Inferior parietal cortex (tissue), 1 donor: ENCODE results near the gene RASA2.
"Not testable (repeated sequence)": the region's sequence is repeated elsewhere in the genome, so short reads cannot be mapped to it uniquely, and the experiment has no call there.

ENCODE experiments used
- DNase-seq: peaks from one replicate; pipeline ENCODE4 v3.0.0-alpha.2; 2016; ENCODE audit errors: extremely low spot score

Gene RASA2

DNA sequence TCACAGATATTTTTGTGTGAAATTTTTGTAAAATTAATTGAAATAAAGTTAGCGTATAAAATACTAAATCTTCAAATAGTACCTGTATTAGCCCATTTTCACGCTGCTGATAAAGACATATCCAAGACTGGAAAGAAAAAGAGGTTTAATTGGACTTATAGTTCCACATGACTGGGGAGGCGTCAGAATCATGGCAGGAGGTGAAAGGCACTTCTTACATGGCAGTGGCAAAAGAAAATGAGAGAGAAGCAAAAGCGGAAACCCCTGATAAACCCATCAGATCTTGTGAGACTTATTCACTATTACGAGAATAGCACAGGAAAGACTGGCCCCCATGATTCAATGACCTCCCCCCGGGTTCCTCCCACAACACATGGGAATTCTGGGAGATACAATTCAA is 49.2 kb downstream of the RASA2 start:
- not testable (repeated sequence) for DNase-seq

DNA sequence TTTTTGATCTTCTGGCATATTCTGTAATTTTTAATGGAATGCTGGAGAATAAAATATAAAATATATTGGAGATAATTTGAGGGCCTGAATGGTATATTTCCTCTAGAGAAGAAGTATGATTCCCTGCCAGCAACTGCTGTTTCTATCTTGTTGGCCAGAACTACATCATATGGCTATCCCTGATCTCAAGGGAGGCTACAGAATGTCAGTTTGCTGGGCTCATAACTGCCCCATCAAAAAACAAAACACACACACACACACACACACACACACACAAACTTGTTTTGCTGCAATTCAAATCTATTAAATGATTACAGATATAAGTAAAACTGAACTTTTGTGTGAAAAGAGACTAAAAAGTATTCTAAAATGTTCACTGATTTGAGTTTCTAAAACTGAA is 51.0 kb downstream of the RASA2 start:
- DNase-seq = no peak

DNA sequence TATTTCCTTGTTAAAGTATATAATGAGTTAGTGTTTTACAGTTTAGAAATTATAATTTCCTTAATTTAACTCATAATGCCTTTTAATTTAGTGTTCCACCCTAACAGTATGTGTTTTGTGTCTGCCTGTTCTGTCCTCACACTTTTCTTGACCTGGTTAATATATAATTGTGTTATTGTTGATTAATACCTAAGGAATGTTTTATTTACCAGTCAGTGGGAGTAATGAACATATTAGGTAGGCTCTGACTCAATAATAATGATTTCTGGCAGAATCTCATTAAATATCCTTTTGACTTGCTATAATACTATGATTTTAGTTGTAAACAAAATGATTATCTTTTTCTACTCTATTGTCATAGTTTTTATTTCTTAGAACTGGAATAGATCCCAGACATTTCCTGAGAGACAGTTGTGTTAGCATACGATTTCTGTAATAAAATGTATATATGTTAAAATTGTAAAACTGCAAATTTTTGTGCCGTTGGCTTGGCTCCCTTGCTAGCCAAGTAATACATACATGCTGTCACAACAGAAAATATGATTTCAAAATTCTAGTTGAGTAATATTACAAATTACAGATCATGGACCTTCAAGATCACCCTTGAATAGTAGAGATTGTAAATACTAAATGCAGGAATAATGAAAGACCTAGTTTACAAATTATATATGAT is 51.9 kb downstream of the RASA2 start:
- DNase-seq = no peak

DNA sequence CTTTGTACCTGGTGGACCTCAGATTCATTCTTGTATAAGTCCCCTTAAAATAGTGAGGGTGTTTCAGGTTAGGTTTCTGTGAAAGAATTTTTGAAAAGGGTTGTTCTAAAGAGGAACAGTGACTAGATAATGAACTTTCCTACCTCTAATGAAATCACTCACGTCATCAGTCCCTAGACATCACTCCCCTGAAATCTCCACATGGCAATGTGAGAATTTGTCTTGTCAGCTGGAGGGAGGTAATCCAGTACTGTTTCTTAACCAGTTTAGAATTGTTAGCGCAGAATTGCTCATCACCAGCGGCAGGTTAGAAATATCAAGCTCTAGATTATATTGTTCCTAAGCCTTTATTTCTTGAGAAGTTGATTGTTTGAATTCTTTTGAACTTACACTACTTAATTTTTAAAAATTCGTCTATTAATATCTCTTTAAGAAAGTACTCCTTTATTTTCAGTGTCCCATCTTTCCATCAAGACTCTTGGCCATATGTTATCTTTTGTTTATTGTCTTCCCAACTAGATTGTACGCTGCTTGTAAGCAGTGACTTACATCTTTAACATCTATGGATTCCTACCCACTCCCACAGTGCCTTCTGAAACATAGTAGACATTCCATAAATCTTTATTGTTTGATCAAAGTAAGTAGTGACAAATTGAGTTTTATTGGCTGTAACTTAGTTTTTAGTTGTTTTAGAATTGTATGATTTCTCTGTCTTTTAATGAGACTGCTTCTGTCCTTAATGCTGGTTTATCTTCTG is 52.8 kb downstream of the RASA2 start:
- no peak for DNase-seq

- DNase-seq = no peak
These were observed 53.7 kb downstream of the RASA2 start for GRCh38 chr3:141540531-141540930.

DNA sequence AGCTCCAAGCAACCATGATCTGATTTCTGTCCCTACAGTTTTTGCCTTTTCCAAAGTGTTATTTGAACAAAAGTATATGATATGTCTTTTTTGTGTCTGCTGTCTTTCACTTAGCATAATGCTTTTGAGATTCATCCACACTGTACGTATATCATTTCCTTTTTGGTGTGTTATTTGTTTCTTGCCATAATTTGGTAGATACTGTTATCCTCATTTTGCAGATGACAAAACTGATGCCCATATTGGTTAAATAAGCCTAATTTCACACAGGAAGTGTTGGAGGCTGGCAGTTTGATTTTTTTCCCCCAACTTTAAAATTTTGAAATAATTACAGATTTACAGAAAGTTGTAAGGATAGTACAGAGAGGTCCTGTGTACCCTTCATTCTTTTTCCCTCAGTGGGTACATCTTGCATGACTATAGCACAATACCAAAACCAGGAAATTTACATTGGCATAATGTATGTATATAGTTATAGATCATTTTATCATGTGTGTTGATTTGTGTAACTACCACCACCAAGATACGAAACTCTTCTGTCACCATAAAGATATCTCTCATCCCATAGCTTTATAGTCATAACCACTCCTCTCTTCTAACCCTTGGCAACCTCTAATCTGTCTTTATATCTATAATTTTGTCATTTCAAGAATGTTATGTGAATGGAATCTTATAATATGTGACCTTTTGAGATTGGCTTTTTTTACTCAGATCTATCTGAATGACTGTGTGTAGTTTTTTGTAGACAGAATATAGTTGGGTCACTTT is 55.6 kb downstream of the RASA2 start:
- DNase-seq = no peak

DNA sequence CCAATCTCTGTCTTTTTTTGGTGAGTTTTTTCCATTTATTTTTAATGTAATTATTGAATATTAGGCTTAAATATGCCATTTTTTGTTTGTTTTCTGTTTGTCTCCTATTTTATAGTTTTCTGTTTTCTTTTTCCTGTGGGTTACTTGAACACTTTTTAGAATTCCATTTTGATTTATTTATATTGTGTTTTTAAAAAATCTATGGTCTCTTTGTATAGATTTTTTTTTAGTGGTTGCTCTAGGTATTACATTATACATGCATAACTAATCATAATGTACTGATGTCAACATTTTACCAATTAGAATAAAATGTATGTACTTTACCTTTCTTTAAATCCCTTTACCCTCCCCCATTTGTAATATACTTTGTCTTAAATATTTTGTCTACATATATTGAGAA is 56.2 kb downstream of the RASA2 start:
- no peak for DNase-seq

- no peak for DNase-seq
These were observed 57.9 kb downstream of the RASA2 start for GRCh38 chr3:141544697-141545096.

DNA sequence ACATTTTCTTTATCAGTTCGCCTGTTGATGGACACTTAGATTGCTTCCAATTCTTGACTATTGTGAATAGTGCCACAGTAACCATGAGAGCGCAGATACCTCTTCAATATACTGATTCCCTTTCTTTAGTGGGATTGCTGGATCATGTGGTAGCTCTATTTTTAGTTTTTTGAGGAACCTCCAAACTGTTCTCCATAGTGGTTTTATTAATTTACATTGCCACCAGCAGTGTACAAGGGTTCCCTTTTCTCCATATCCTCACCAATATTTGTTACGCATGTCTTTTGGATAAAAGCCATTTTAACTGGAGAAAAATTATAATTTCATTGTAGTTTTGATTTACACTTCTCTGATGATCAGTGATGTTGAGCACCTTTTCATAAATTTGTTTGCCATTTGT is 59.3 kb downstream of the RASA2 start:
- DNase-seq = no peak

DNA sequence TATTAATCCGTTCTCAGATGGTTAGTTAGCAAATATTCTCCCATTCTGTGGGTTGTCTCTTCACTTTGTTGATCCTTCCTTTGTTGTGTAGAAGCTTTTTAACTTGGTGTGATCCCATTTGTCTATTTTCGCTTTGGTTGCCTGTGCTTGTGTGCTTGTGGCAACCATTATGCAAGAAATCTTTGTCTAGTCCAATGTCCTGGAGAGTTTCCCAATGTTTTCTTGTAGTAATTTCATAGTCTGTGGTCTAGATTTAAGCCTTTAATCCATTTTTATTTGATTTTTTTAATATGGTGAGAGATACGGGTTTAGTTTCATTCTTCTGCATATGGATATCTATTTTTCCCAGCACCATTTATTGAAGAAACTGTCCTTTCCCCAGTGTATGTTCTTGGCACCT is 59.8 kb downstream of the RASA2 start:
- no peak for DNase-seq

DNA sequence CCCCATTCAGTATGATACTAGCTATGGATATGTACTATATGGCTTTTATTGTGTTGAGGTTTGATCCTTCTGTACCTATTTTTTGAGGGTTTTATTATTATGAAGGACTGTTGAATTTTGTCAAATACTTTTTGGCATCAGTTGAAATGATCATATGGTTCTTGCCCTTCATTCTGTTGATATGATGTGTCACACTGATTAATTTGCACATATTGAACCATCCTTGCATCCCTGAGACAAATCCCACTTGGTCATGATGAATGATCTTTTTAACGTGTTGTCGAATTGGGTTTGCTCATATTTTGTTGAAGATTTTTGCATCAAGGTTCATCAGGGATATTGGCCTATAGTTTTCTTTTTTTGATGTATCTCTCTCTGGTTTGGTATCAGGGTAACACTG is 61.0 kb downstream of the RASA2 start:
- no peak for DNase-seq

- no peak for DNase-seq
These were observed 64.3 kb downstream of the RASA2 start for GRCh38 chr3:141550926-141551665.

GRCh38 chr3:141552440-141552991 is 65.7 kb downstream of the RASA2 start:
- DNase-seq = no peak

DNA sequence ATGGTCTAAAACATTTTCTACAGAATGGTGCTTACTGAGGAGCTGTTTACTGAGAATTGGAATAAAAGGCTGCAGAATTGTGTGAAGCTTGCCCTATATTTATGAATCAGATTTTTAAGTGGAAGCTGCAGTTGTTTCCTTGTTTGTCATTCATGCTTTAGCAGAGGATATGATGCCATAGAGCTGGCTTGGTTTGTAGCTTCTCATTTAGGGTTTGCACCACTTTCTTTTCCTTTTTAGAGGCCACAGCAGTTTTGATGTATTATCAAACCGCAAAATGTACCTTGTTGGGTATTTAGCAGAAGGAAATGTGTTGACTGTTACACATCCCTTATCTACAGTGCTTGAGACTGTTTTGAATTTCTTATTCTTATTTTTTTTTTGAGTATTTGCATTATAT is 66.2 kb downstream of the RASA2 start:
- DNase-seq = no peak

- DNase-seq = no peak
These were observed 69.2 kb downstream of the RASA2 start for GRCh38 chr3:141556034-141556433.

DNA sequence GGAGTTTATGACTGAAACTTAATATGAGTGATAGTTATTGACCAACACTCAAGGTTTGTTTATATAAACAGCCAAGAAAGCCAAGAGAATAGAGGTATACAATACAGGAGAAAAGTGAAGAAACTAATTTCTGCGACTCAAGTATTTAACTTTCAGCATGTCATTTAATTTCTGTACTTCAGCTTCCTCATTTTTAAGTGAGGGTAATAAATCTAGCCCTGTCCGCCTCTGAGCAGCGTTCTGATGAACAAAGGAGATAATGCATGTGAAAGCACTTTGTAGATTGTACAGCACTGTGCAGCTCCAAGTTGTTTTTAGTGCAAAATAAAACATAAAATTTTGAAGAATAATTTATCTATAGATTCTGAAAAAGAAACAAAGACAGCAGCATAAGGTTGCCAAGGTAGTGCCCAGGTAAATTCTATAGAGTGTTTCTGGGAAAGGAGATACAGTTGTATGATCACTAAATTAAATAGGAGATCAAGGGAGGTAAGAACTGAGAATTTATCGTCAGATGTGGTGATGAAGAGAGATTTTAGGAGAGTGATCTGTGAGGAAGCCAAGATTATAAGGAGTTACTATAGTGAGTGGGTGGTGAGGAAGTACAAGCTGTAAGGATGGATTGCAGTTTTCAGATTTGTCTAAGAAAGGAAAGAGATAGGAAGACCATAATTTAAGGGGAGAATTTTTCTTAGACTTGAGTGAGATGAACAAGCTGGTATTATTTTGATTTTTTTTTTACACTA is 71.3 kb downstream of the RASA2 start:
- DNase-seq = no peak

DNA sequence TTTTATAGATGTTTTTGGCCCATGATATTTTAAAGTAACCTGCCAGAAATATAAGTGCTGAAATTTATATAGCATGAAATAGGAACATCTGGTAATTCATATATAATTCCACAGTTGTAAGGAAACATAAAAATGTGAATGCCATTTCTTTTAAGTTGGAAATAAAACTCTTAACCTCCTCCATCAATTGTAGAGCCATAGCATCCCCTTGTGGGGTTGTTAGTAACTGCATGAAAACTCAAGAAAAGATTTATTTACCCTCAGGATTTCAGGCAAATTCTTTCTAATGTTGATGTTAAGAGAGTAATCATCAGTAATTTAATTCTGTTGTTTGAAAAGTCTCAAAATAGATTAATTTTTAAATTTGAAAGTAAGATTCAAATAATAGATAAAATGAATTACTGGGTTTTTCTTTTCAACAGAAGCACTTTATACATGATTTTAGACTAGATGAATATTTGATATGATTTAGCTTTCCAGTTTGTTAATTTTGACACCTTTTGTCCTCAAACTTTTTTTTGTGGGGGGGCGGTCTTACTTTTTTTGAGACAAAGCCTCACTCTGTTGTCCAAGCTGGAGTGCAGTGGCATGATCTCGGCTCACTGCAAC is 74.7 kb downstream of the RASA2 start:
- peak; percentile 90 for DNase-seq

DNA sequence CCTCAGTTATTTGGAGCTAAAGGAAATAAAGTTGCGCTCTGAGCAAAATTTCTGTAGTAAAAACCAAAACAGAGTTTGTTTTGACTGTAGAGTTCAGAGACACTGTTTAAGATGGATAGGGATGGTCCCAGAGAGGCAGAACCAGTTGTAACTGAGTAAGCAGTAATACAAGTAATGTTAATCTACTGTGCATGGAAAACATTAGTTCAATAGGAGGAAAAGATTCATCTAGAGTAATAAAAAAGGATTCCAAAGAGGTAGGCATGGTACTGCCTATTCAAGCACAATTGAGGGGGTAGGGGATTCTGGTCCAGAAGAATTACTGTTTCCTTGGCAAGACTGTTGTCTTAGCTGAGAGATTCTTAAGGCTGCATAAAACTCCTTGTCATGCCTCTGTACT is 77.4 kb downstream of the RASA2 start:
- no peak for DNase-seq

GRCh38 chr3:141570068-141570467 is 83.2 kb downstream of the RASA2 start:
- DNase-seq = no peak

- DNase-seq = no peak
These were observed 89.3 kb downstream of the RASA2 start for GRCh38 chr3:141575879-141576743.
